H7 (cell line): ENCODE data around the gene ROPN1B. TPM values are rescaled to one million over a fixed set of nuclear protein-coding genes. Genes with fewer than 3 reads are reported as not detected.
"Not testable (repeated sequence)": the region's sequence is repeated elsewhere in the genome, so short reads cannot be mapped to it uniquely, and the experiment has no call there.

Source experiments
- DNase-seq: peaks from one replicate; pipeline ENCODE4 v3.0.0; 2012
- H3K27me3 ChIP-seq: 2 replicates; pipeline ENCODE4 v1.6.0; 2011; ENCODE audit warnings: mild to moderate bottlenecking, low read length; ENCODE audit not compliant: control insufficient read depth, insufficient read depth
- H3K36me3 ChIP-seq: replicated peaks from 2 replicates; pipeline ENCODE4 v1.5.1; 2011; ENCODE audit warnings: low read length; ENCODE audit not compliant: control insufficient read depth, insufficient read depth
- H3K4me3 ChIP-seq: 2 replicates; pipeline ENCODE4 v1.5.1; 2011; ENCODE audit warnings: low read depth, mild to moderate bottlenecking, control low read depth, low read length, moderate library complexity; ENCODE audit not compliant: insufficient read depth
- total RNA-seq: library from RNA; depleted of rRNA; stranded (reverse); fragments of >200 nt; shearing (Covaris generic); gene quantifications from 2 replicates; pipeline ENCODE4 v1.2.3, GENCODE V29; 2014; rRNA removed

Gene ROPN1B
- 0.41 TPM in 1 of 2 replicates, not detected in the other for total RNA-seq

DNA sequence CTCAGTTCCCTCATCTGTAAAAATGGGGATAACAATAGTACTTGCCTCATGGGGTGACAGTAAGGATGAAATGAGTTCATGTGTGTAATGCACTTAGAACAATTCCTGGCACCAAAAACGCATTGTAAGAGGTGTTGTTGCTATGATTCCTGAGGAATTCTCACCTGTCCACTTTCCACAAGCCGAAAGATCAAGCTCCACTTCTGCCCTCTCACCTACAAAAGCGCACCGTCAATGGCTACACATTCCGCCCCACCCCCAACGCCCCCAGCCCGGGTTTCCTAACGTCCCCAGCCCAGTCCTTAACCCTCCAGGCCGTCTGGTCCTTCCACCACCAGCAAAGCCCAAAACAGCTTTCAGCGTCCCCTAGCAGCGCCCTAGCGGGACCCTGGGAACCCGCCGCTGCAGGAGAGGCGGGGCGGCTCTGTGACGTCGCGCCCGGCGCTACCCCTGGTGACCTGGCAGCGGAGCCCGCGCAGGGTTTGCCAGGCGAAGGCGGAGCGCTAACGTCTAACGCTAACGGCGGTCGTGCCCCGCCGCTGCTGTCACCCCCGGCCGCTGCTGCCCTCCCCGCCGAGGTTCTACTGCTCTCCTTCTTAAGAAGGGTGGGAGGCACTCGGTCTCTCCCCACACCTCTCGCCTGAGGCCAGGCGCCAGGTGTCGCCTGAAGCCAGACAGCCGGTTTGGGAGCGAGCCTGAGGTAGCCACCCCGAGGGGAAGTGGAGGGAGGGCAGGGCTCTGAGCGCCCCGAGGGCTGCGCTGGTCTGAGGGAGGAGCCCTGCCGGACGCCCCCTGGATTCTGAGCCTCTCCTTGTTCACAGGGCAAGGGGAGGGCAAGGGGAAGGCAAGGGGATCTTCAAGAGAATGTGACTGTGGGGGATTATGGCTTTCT is at the start of gene ROPN1B:
TSS of gene ROPN1B (plus strand) at position 478 of the 892 bp plus-strand sequence. CDS start 2,877 bp downstream, outside the sequence.
- not testable (repeated sequence) for DNase-seq, H3K4me3 ChIP-seq, H3K36me3 ChIP-seq
- H3K27me3 ChIP-seq: peaks cover 33% of the 10 kb centered on the region

DNA sequence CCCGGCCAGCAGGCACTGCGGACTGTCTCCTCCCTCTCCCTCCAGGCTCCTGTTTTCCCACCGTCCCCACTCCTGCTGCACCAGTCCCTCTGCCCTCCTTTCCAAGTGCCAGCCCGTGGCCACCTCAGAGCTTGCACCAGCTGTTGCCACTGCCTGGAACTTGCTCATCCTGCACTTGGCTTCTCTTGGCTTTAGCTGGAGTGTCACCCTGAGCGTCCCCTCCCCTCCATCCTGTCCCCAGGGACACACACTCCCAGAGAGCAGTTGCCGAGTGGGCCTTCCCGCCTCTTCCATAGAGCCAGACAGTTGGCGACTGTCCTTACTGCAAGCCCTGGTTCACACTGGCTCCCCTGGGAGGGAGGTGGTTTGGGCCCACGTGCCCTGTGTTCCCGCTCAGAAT is 48.8 kb upstream of the ROPN1B start:
- not testable (repeated sequence) for H3K4me3 ChIP-seq, H3K36me3 ChIP-seq, H3K27me3 ChIP-seq, DNase-seq

DNA sequence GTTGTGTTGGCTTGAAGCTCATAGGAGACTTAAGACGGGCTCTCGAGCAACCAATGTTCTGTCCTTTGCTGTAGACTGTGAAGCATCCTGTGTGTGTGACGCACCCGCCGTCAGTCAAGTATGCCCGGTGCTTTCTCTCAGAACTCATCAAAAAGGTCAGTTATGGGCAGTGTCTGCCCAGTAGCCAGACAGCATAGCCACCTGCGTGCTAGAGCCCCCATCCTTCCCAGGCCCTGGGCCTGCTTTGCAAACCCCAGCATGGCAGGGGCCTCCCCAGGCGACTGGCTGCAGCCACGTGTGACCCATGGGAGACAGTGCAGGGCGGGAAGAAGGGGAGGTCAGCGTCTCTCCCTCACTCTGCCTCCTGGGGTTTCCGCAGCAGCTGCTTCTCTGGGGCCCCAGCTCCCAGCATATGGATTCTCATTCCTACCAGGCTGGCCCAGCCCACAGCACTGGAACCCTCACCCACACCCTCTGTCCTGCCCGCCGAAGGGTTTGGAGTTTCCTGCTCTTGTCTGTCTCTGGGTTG is 48.2 kb upstream of the ROPN1B start:
- not testable (repeated sequence) for H3K36me3 ChIP-seq, H3K4me3 ChIP-seq, DNase-seq, H3K27me3 ChIP-seq

DNA sequence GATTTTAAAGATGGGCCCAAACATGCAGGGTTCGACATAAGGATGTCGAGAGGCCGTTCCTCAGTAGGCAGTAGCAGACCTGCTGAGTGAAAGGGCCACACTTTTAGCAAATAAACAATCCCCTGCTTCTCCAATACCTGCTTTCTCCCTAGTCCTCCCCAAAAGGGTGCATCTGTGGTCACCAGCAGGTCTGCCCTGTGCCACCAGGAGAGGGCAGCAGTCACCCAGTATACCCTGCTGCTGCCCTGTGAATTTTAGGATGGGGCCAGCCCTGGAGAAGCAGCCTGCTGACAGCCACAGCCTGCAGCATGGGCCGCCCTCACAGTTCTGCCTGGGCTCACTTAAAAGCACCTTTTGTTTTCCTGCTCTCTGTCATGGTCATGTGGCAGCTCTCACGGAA is 47.3 kb upstream of the ROPN1B start:
- H3K36me3 ChIP-seq, H3K4me3 ChIP-seq, H3K27me3 ChIP-seq: not testable (repeated sequence)
- peak; percentile 75 for DNase-seq

DNA sequence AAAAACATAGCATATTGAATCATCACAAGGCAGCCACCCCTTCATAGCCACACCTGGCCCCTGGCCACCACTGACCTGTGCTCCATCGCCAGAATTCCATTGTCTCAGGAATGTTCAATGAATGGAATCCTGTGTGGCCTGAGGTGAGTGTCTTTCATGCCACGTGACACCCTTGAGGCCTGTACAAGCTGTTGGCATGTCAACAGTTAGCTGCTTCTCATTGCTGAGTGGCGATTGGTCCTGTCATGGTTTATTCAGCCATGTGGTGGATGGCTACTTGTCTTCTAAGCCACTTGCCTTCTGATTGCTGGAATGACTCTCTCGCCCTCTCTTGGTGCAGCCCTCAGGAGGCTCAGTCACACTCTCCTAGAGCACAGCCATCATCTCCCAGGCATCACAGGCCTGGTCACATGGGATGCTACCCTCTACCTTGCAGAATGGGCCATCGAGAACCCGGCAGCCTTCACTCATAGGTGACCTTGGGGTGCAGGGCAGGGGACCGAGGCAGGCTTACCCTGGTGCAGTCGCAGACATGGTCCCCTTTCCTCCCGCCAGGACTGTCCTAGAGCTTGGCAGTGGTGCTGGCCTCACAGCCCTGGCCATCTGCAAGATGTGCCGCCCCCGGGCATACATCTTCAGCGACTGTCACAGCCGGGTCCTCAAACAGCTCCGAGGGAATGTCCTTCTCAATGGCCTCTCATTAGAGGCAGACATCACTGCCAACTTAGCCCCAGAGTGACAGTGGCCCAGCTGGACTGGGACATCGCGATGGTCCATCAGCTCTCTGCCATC is 45.5 kb upstream of the ROPN1B start:
- H3K4me3 ChIP-seq, H3K27me3 ChIP-seq, DNase-seq, H3K36me3 ChIP-seq: not testable (repeated sequence)

DNA sequence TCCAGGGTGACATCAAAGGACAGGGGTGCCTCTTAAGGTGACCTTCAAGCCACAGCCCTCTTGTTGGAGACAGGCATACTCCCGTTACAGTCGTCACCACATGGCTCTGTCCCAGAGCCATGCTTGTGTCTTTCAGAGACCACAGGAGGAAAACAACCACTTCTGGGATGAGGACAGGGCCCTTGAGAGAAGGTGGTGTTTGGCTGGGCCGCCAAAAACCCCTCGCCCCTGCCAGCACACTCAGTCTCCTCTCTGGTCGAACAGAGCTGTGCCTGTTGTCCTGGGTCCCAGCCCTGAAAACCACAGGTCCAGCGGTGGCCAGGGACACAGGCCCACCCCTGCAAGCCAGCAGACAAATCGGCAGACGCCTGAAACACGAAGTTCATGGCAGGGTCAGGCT is 44.7 kb upstream of the ROPN1B start:
- not testable (repeated sequence) for H3K4me3 ChIP-seq, DNase-seq, H3K36me3 ChIP-seq, H3K27me3 ChIP-seq

DNA sequence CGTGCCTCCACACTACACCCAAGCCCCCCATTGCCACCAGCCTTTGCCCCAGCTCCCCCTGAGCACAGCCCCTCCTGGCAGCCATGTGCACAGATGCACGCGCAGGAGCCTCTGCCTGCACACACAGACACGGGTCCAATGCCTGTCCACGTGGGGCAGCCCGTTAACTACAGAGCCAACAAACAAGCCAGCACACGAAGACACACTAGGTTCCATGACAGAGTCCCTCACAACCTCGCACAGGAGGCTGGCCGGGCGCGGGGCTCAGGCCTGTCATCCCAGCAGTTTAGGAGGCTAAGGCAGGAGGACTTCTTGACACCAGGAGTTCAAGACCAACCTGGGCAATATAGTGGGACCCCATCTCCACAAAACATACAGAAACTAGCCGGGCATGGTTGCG is 43.3 kb upstream of the ROPN1B start:
- not testable (repeated sequence) for H3K4me3 ChIP-seq, DNase-seq, H3K36me3 ChIP-seq

DNA sequence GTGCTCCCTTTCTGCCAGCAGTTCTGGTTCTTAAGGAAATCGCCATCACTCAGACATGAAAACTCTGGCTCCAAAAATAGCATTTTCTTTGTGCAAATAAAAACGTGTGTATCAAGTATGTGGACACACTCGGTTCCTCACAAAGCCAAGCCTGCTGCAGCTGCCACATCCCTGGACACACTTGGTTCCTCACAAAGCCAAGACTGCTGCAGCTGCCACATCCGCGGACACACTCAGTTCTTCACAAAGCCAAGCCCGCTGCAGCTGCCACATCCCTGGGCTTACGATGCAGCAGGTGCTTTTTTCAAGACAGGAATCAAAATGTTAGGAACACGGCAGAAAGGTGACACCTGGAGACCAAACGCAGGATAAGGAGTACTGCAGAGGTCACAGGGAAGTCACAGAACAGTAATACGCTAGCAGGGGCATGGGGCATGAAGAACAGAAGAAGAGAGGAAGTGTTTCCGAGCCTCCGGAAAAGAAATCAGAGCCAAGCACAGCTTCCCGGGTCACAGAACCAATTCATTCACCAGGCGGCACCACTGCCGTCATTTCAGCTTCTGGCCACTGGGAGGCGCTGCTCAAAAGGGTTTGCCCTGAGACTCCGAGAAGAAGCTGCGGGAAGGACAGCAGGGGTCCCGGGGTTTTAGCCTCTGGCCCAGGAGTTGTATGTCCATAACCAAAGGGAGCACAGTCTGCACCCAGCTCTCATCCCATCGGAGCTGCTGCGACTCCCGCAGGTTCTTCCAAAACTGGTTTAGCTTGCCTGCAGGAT is 40.0 kb upstream of the ROPN1B start:
- H3K4me3 ChIP-seq, H3K27me3 ChIP-seq, H3K36me3 ChIP-seq: not testable (repeated sequence)
- peak; percentile 15 for DNase-seq

More for the DNA sequence above, 43.3 kb upstream of the ROPN1B start:
- H3K27me3 ChIP-seq: not testable (repeated sequence)

DNA sequence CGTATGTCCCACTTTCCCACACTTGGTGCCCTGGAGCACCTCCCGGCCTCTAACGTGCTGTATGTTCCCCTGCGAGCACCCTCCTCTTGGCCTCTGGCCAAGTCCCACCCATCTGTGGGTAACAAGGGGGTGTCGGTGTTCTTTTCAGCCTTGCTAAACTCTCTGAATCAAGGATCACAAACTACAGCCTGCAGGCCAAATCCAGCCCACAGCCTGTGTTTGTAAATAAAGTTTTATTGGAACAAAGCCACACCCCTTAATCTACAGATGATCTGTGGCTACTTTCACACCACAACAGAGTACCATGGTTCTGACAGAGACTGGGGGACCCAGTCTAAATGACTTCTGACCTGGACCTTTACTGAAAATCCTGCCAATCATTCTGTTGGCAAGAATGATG is 39.2 kb upstream of the ROPN1B start:
- not testable (repeated sequence) for H3K4me3 ChIP-seq, DNase-seq, H3K27me3 ChIP-seq, H3K36me3 ChIP-seq

DNA sequence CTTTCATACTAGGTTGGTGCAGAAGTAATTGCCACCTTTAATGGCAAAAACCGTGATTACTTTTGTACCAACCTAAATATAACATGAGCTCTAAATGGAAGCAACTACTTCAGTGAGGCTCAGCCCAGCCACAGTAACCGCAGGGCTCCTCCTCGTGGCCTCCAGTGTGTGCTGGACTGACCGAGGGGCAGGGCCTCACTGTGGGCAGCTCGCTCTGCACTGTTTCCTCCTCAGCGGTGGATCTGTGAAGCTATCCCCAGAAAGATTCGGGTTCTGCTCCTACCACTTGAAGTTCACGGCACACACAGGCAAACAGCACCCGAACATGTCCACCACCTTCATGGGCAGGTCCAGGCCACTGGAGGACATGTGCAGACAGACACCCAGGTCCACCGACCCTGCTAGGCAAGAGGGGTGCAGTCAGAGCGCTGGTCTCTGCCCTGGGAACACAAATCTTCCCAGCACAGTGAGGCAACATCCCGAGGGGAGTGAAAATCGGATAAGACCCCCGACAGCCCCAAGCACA is 37.6 kb upstream of the ROPN1B start:
- DNase-seq: not testable (repeated sequence)

DNA sequence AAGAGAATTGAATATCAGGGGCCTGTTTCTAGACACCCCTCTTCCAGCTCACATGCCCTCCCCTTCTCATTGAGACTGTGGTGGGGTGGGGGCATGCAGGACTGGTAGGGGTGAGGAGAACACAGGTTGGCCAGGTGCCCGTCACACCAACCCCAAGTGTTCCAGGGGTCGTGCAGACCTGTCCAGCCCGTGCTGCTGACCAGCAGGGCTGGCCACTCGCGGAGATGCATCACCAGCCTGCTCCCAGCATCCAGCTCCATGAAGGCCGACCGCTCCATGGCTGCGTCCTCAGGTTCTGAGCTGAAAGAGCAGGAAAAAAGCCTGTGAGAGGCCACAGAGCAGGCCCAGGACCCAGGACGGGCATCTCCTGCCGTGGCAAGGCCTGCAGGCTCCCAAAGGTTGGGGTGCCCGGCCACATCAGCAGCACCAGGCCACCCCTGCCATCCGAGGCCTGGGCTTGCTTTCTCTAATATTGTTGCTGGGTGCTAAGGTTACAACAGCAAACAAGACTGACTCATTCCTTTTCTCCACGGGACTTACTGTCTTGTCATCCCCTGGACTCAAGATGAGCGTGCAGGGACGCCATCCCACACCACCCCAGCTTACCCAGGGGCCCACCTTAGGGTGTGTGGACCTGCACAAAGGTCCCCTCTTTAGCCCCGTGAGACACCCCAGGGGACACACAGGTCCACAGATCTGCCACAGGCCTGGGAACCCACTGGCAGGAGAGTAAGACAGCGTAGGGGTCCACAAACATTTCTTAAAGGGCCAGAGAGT is 35.4 kb upstream of the ROPN1B start:
- H3K36me3 ChIP-seq, H3K27me3 ChIP-seq, H3K4me3 ChIP-seq, DNase-seq: not testable (repeated sequence)

More for the DNA sequence above, 37.6 kb upstream of the ROPN1B start:
- not testable (repeated sequence) for H3K36me3 ChIP-seq, H3K4me3 ChIP-seq, H3K27me3 ChIP-seq

DNA sequence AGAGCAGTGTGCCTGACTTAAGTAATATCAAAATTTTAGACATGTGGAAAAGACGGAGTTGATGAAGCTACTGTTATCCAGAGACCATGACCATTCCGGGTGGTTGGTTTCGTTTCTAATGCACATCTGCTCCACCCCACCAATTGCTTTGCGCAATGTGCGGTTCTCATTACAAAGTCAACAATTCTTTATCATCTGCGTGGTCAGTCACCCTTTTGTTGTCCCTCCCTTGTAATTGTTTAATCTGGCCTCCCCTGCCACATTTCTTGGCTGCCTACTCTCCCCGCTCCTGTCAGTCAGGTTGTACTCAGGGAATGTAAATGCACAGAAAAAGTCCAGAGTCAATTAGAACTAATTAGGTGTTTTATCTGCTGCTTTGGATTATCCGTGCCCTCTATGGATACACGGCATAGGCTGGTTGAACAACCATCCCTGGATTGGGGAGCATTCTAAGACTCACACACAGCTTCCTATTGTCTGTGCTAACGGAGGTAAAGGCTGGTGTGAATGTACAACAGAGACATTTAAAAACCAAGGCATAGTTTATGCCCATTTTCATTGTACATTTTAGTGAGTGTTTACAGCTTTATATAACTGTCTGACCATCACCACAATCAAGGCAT is 33.6 kb upstream of the ROPN1B start:
- DNase-seq, H3K27me3 ChIP-seq, H3K36me3 ChIP-seq, H3K4me3 ChIP-seq: not testable (repeated sequence)

DNA sequence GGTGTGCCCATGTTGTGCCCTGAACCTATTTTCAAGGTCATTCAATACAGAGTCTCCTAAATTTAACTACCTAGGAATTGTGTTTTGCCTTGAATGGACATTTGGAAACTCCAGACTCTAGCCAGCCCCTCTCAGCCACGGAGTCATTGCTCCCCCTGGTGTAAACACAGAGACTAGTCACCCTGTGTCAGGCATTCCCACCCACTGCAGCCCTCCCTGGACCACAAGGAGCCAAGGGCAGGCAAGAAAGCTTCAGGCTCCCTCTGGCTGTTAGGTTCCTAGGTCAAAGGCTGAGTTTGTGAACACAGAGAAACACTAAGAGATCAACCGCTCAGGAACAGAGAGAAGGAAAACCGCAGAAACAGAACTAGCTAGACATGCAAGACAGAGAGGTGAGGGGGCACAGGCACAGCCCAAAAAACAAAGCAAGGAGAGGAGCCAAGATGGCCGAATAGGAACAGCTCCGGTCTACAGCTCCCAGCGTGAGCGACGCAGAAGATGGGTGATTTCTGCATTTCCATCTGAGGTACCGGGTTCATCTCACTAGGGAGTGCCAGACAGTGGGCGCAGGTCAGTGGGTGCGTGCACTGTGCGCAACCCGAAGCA is 32.7 kb upstream of the ROPN1B start:
- H3K36me3 ChIP-seq, H3K4me3 ChIP-seq: not testable (repeated sequence)
- DNase-seq: peak; percentile 30

More for the DNA sequence above, 32.7 kb upstream of the ROPN1B start:
- H3K27me3 ChIP-seq: not testable (repeated sequence)
